ENCODE data around the gene GPC3.

GPC3 gene

DNA sequence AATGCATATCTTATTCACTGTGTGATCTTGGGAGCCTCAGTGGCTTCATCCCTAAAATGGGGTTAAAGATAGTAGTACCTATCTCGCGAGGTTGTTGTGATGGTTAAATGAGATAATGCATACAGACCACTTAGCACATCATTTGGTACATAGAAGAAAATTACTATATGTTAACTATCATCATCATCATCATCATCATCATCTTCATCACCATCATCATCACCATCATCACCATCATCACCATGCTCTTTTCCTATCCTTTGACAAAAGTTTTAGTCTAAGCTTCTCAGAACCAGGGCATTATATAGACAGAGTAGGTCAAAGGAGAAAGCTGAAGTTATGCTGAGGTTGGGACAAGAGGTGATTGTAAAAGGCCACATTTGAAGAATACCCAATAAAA lies 145.0 kb downstream of the GPC3 start:
- Histone ChIP-seq H3K27me3 (ENCODE audit: control insufficient read depth, insufficient read depth, low read length) (no peaks in the 10 kb centered on the region; the same call in 1 of the 2 replicates), H3K36me3 (ENCODE audit: control insufficient read depth, insufficient read depth, low read length) (no peaks in the 10 kb centered on the region), H3K4me1 (ENCODE audit: control insufficient read depth, insufficient read depth, low read length) (peaks cover 16% of the 10 kb centered on the region), H3K27ac (ENCODE audit: low read depth, low read length) (no peak overlapping the region), H3K4me3 (ENCODE audit: low read depth, low read length) (no peak overlapping the region), H3K9ac (ENCODE audit: low read depth, low read length) (no peak overlapping the region), H3K9me3 (ENCODE audit: control insufficient read depth, insufficient read depth, low read length) (no peaks in the 10 kb centered on the region)

- peaks cover 9% of the 10 kb centered on the region for H3K4me1 ChIP-seq (ENCODE audit: control insufficient read depth, insufficient read depth, low read length)
- no peak overlapping the region for H3K4me3 ChIP-seq (ENCODE audit: low read depth, low read length)
- no peaks in the 10 kb centered on the region; the same call in 1 of the 2 replicates for H3K27me3 ChIP-seq (ENCODE audit: control insufficient read depth, insufficient read depth, low read length)
- no peaks in the 10 kb centered on the region for H3K9me3 ChIP-seq (ENCODE audit: control insufficient read depth, insufficient read depth, low read length)
- H3K36me3 ChIP-seq (ENCODE audit: control insufficient read depth, insufficient read depth, low read length) = no peaks in the 10 kb centered on the region
- H3K9ac ChIP-seq (ENCODE audit: low read depth, low read length) = no peak overlapping the region
- H3K27ac ChIP-seq (ENCODE audit: low read depth, low read length) = no peak overlapping the region
Observed at GRCh38 chrX:133838761-133839676, 146.4 kb downstream of the GPC3 start.

DNA sequence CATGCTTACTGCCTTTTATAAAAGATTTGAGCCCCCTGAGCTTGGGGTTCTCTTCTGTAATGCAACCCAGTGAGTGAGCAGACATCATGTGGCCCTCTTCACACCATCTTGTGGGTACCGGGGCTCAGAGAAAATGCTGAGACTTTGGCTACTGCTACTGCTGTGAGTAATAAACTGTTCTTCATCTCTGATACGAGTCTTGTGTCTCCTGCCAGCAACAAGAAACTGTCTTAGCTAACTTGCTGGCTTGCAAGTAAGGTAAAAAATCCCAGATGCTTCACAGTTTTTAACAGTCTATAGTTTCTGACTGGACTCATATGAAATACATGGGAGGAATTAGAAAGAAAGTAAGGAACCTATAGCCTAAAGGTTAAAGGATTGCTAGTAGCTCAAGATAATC lies 148.3 kb downstream of the GPC3 start:
- Histone ChIP-seq H3K36me3 (ENCODE audit: control insufficient read depth, insufficient read depth, low read length) (no peaks in the 10 kb centered on the region), H3K9ac (ENCODE audit: low read depth, low read length) (no peak overlapping the region), H3K27ac (ENCODE audit: low read depth, low read length) (no peak overlapping the region), H3K4me3 (ENCODE audit: low read depth, low read length) (no peak overlapping the region), H3K4me1 (ENCODE audit: control insufficient read depth, insufficient read depth, low read length) (peaks cover 9% of the 10 kb centered on the region), H3K9me3 (ENCODE audit: control insufficient read depth, insufficient read depth, low read length) (no peaks in the 10 kb centered on the region), H3K27me3 (ENCODE audit: control insufficient read depth, insufficient read depth, low read length) (no peaks in the 10 kb centered on the region; the same call in 1 of the 2 replicates)

GRCh38 chrX:133836561-133836960 lies 148.8 kb downstream of the GPC3 start:
- H3K36me3 ChIP-seq (ENCODE audit: control insufficient read depth, insufficient read depth, low read length) = no peaks in the 10 kb centered on the region
- no peak overlapping the region for H3K9ac ChIP-seq (ENCODE audit: low read depth, low read length)
- no peak overlapping the region for H3K4me3 ChIP-seq (ENCODE audit: low read depth, low read length)
- H3K9me3 ChIP-seq (ENCODE audit: control insufficient read depth, insufficient read depth, low read length) = no peaks in the 10 kb centered on the region
- H3K27me3 ChIP-seq (ENCODE audit: control insufficient read depth, insufficient read depth, low read length) = no peaks in the 10 kb centered on the region; the same call in 1 of the 2 replicates
- no peak overlapping the region for H3K27ac ChIP-seq (ENCODE audit: low read depth, low read length)
- H3K4me1 ChIP-seq (ENCODE audit: control insufficient read depth, insufficient read depth, low read length) = peaks cover 9% of the 10 kb centered on the region

DNA sequence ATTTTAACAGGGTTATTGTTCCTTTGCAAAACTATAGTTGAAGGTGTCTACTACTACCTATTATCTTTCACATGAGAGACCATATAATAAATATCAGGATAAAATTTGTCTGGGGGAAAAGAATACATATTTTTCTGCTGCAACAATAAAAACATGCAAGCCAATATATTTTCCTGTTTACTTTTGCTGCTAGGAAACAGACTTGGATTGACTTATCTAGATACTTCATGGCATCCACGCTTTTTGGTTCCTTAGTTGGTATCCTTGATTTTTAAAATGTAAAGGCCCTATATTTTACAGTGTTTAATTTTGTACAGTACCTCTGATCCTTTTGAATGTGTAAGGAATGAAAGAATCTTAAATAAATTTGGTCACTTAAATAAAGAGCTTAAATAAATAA lies 150.6 kb downstream of the GPC3 start:
- Histone ChIP-seq H3K27me3 (ENCODE audit: control insufficient read depth, insufficient read depth, low read length) (no peaks in the 10 kb centered on the region; the same call in 1 of the 2 replicates), H3K9ac (ENCODE audit: low read depth, low read length) (no peak overlapping the region), H3K9me3 (ENCODE audit: control insufficient read depth, insufficient read depth, low read length) (no peaks in the 10 kb centered on the region), H3K36me3 (ENCODE audit: control insufficient read depth, insufficient read depth, low read length) (no peaks in the 10 kb centered on the region), H3K27ac (ENCODE audit: low read depth, low read length) (no peak overlapping the region), H3K4me1 (ENCODE audit: control insufficient read depth, insufficient read depth, low read length) (peaks cover 9% of the 10 kb centered on the region), H3K4me3 (ENCODE audit: low read depth, low read length) (no peak overlapping the region)

DNA sequence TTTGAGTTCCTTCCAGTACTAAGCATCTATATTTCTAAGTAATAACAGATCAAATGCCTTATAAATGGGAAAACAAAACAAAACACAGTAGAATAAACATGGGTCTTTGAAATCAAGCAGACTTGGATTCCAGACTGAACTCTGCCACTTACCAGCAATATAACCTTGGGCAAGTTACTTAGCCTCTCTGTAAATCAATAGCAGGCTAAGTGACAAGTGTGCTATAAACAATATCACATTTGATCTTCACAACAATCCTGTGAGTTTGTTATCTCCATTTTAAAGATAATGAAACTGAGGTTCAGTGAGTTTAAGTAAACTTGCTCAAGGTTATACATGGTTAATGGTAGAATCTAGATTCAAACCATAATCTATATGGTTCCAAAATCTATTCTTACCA lies 165.8 kb downstream of the GPC3 start:
- Histone ChIP-seq H3K27ac (ENCODE audit: low read depth, low read length) (no peak overlapping the region), H3K9me3 (ENCODE audit: control insufficient read depth, insufficient read depth, low read length) (no peaks in the 10 kb centered on the region), H3K9ac (ENCODE audit: low read depth, low read length) (no peak overlapping the region), H3K36me3 (ENCODE audit: control insufficient read depth, insufficient read depth, low read length) (no peaks in the 10 kb centered on the region), H3K4me3 (ENCODE audit: low read depth, low read length) (no peak overlapping the region), H3K27me3 (ENCODE audit: control insufficient read depth, insufficient read depth, low read length) (0 out of 2 replicates have a peak, but pooled peaks cover 5% of the 10 kb centered on the region), H3K4me1 (ENCODE audit: control insufficient read depth, insufficient read depth, low read length) (no peaks in the 10 kb centered on the region; the same call in 1 of the 2 replicates)

DNA sequence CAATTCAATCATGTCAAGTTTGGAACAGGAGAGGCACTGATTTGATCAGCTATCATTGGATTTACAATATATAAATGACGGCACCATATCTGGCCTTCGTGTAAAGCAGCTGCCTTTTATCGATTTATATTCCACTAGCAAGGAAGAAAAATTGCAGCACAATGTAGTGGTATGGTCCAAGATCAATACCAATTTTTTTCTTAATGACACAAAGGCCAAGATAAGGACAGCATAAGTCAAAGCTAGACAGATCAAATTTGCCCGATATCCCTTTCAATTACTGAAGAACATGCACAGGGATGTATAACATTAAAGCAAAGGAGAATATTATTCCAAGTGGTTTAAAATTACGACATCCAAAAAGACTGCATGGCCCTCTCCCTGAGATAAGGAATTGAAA lies 167.4 kb downstream of the GPC3 start:
- Histone ChIP-seq H3K27ac (ENCODE audit: low read depth, low read length) (no peak overlapping the region), H3K4me3 (ENCODE audit: low read depth, low read length) (no peak overlapping the region), H3K9ac (ENCODE audit: low read depth, low read length) (no peak overlapping the region), H3K9me3 (ENCODE audit: control insufficient read depth, insufficient read depth, low read length) (no peaks in the 10 kb centered on the region), H3K4me1 (ENCODE audit: control insufficient read depth, insufficient read depth, low read length) (peaks cover 11% of the 10 kb centered on the region; the same call in 1 of the 2 replicates), H3K36me3 (ENCODE audit: control insufficient read depth, insufficient read depth, low read length) (no peaks in the 10 kb centered on the region), H3K27me3 (ENCODE audit: control insufficient read depth, insufficient read depth, low read length) (peaks cover 5% of the 10 kb centered on the region; the same call in 1 of the 2 replicates)

GRCh38 chrX:133815496-133815895 lies 169.9 kb downstream of the GPC3 start:
- no peak overlapping the region for H3K4me3 ChIP-seq (ENCODE audit: low read depth, low read length)
- no peaks in the 10 kb centered on the region for H3K9me3 ChIP-seq (ENCODE audit: control insufficient read depth, insufficient read depth, low read length)
- no peaks in the 10 kb centered on the region for H3K36me3 ChIP-seq (ENCODE audit: control insufficient read depth, insufficient read depth, low read length)
- H3K27me3 ChIP-seq (ENCODE audit: control insufficient read depth, insufficient read depth, low read length) = peaks cover 5% of the 10 kb centered on the region; the same call in 1 of the 2 replicates
- no peak overlapping the region for H3K27ac ChIP-seq (ENCODE audit: low read depth, low read length)
- H3K4me1 ChIP-seq (ENCODE audit: control insufficient read depth, insufficient read depth, low read length) = peaks cover 24% of the 10 kb centered on the region; the same call in 1 of the 2 replicates
- no peak overlapping the region for H3K9ac ChIP-seq (ENCODE audit: low read depth, low read length)

DNA sequence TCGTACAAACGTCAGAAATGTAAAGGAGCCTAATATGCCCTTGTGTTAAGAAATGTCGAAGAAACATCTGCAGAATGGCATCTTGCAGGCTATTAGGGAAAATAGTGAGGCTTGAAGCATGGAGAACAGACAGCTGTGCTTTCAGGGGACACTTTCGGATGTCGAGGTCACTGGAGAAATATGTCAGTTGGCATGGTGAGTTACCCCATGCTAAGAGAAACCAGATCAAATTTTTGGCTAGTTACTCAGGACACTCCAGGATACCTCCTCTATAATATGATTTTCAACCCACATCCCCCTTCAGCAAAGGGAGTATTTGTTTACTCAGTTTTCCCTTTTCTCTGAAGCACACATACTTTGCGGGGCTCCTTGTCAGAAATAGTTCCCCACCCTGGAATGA lies 171.4 kb downstream of the GPC3 start:
- H3K27me3 ChIP-seq (ENCODE audit: control insufficient read depth, insufficient read depth, low read length) = peaks cover 5% of the 10 kb centered on the region; the same call in 1 of the 2 replicates
- H3K9ac ChIP-seq (ENCODE audit: low read depth, low read length) = no peak overlapping the region
- no peak overlapping the region for H3K27ac ChIP-seq (ENCODE audit: low read depth, low read length)
- no peaks in the 10 kb centered on the region for H3K36me3 ChIP-seq (ENCODE audit: control insufficient read depth, insufficient read depth, low read length)
- peaks cover 24% of the 10 kb centered on the region; the same call in 1 of the 2 replicates for H3K4me1 ChIP-seq (ENCODE audit: control insufficient read depth, insufficient read depth, low read length)
- H3K9me3 ChIP-seq (ENCODE audit: control insufficient read depth, insufficient read depth, low read length) = no peaks in the 10 kb centered on the region
- H3K4me3 ChIP-seq (ENCODE audit: low read depth, low read length) = no peak overlapping the region

DNA sequence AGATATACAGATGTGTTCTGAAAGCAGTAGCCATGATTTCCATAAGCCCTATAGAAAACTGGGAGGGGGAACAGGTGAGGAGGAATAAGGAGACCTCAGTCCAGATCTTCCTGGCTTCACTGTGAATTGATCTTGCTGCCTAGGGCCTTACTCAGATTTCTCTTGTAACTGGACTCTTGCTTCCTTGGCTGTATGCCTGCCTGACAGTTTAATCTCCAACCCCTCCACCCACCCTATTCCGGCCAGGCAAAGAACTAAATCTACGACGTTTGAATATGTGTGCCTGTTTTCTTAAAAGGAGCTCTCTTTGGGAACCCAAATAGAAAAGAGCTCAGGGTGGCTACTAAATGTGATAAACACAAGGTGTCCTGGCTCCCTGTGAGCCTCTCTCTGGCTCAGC lies 173.0 kb downstream of the GPC3 start:
- Histone ChIP-seq H3K36me3 (ENCODE audit: control insufficient read depth, insufficient read depth, low read length) (no peaks in the 10 kb centered on the region), H3K4me1 (ENCODE audit: control insufficient read depth, insufficient read depth, low read length) (peaks cover 24% of the 10 kb centered on the region; the same call in 1 of the 2 replicates), H3K27me3 (ENCODE audit: control insufficient read depth, insufficient read depth, low read length) (peaks cover 5% of the 10 kb centered on the region; the same call in 1 of the 2 replicates), H3K27ac (ENCODE audit: low read depth, low read length) (no peak overlapping the region), H3K4me3 (ENCODE audit: low read depth, low read length) (no peak overlapping the region), H3K9ac (ENCODE audit: low read depth, low read length) (no peak overlapping the region), H3K9me3 (ENCODE audit: control insufficient read depth, insufficient read depth, low read length) (no peaks in the 10 kb centered on the region)

DNA sequence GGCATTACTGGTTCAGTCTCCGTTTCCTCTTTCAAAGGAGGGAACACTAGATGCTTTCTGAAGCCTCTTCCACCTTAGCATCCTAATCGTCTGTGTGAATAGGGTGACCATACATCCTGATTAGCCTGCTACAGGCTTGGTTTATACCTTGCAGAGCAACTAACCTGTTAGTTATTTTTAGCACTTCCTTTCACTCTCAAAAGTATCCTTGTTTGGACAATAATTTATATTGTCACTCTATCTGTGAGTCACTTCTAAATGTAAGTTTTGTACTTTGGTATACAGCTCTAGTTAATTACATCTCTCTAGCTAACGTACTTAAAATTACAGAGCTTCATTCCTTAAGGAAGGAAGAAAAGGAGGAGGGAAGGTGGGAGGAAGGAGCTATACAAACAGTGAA lies 174.5 kb downstream of the GPC3 start:
- H3K9me3 ChIP-seq (ENCODE audit: control insufficient read depth, insufficient read depth, low read length) = no peaks in the 10 kb centered on the region
- no peaks in the 10 kb centered on the region; the same call in 1 of the 2 replicates for H3K27me3 ChIP-seq (ENCODE audit: control insufficient read depth, insufficient read depth, low read length)
- no peak overlapping the region for H3K27ac ChIP-seq (ENCODE audit: low read depth, low read length)

More for the DNA sequence above, 174.5 kb downstream of the GPC3 start:
- Histone ChIP-seq H3K4me1 (ENCODE audit: control insufficient read depth, insufficient read depth, low read length) (peaks cover 24% of the 10 kb centered on the region; the same call in 1 of the 2 replicates), H3K4me3 (ENCODE audit: low read depth, low read length) (no peak overlapping the region), H3K9ac (ENCODE audit: low read depth, low read length) (no peak overlapping the region), H3K36me3 (ENCODE audit: control insufficient read depth, insufficient read depth, low read length) (no peaks in the 10 kb centered on the region)
